ENCODE data around the gene RPA3.

RPA3 gene

DNA sequence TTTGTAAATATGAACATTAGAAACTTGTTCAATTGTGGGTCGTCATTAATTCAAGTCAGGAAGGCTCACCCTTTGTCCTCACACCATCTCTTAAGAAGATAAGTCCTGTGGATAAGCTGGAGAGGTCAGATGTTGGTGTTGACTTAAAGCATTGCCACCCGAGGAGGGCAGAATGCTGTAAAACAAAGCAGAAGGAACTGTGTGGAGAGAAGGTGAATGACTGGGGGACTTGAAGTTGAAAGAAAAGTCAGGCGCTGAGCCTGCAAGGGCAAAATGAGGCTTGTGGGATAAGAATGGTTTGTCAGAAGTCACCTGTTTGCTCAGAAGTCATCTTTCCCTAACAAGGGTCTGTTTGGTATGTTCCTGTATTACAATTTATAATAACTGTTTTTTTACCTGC, 9.1 kb downstream of the RPA3 start:
- DNase-seq (ENCODE audit: insufficient read length, low spot score) = no peak
- no peak for TF ChIP-seq POLR2A (IDR thresholded peaks at IDR 0.05; ENCODE audit: low read depth, low read length)
- FAIRE-seq = peak; percentile 80

DNA sequence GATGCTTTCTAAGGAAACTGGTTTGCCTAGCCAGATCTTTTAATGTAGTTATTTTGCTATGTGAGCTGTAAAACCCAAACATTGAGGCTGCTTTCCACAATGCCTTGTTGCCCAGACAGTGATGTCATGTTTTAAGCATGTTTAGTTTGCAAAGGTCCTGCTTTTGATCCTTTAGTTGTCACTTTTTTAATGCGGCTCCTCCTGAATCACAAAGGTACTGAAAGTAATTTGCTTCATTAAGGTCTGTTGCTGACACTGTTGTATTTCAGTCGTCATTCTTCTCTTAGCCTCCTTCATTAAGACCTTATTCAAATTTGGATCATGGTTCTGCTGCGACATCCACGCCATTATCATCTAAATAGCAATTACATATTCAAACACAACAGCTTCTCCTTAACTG, 10.6 kb downstream of the RPA3 start:
- FAIRE-seq (peak; percentile 98), DNase-seq (ENCODE audit: insufficient read length, low spot score) (no peak)
- TF ChIP-seq POLR2A (IDR thresholded peaks at IDR 0.05; ENCODE audit: low read depth, low read length) = no peak

GRCh38 chr7:7707246-7707645, 11.2 kb downstream of the RPA3 start:
- DNase-seq (ENCODE audit: insufficient read length, low spot score) (no peak), FAIRE-seq (no peak)
- no peak for TF ChIP-seq POLR2A (IDR thresholded peaks at IDR 0.05; ENCODE audit: low read depth, low read length)

DNA sequence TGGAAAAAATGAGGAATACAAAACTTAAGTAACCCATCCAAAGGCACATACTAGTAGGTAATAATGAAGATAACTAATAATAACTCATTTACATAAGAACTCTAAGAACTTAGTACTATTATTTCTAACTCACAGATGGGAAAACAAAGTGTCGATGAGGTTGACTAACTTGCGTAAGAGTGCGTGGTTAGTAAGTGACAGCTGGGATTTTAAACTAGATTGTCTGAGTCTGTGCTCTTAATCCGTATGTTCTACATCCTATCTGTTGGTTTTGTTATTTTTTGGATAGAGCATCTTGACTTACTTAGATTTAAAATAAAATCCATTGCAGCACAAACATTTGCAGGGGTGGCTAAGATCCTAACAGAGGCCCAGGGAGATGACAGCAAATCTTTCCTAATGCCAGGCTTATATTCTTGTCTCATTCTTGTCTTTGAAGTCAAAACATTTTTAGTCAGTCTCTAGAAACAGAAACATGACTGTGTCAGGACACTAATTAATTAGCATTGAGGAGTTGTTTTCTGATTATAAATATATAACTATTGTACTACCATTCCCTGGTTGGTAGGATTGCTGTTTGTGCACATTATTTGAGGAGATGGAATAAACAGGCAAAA, 11.7 kb downstream of the RPA3 start:
- DNase-seq (ENCODE audit: insufficient read length, low spot score) = no peak
- FAIRE-seq = no peak
- no peak for TF ChIP-seq POLR2A (IDR thresholded peaks at IDR 0.05; ENCODE audit: low read depth, low read length)

- no peak for TF ChIP-seq POLR2A (IDR thresholded peaks at IDR 0.05; ENCODE audit: low read depth, low read length)
- DNase-seq (ENCODE audit: insufficient read length, low spot score) = no peak
- no peak for FAIRE-seq
These were observed 12.3 kb downstream of the RPA3 start for GRCh38 chr7:7706101-7706511.

- no peak for DNase-seq (ENCODE audit: insufficient read length, low spot score)
- FAIRE-seq = no peak
- no peak for TF ChIP-seq POLR2A (IDR thresholded peaks at IDR 0.05; ENCODE audit: low read depth, low read length)
These were observed 13.1 kb downstream of the RPA3 start for GRCh38 chr7:7705318-7705717.

DNA sequence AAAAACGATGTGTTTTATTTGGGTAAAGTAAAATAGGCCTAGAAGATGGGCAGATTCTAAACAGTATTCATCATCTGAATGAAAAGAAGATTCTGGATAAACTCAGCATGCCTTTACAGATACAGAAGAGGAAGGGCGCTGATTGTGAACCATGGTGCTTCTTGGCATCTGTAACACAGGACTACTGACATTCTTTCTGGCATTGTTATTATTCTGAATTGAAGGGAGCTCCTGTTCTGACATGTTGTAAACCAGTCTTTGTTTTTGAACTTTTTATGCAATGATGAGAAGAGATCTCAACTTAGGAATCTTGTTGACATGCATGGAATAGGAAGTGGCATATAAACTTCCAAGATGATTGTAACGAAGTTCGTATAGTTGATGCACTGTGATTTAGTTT, 13.5 kb downstream of the RPA3 start:
- peak; percentile 87 for FAIRE-seq
- no peak for TF ChIP-seq POLR2A (IDR thresholded peaks at IDR 0.05; ENCODE audit: low read depth, low read length)
- DNase-seq (ENCODE audit: insufficient read length, low spot score) = no peak

DNA sequence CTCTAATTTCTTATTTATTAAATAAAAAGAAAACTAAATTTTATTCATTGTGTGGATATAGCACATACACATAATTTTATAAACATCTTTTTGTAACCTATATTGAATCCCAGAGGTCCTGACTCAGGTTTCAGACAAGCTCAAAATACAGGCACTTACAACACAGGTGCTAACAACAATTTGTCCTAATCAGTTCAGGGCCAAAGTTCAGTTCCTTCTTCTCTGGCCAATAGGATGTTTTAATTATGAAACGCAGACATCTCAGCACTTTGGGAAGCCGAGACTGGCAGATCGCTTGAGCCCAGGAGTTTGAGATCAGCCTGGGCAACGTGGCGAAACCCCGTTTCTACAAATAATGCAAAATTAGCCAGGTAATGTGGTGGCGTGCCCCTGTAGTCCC, 15.0 kb downstream of the RPA3 start:
- no peak for TF ChIP-seq POLR2A (IDR thresholded peaks at IDR 0.05; ENCODE audit: low read depth, low read length)
- no peak for DNase-seq (ENCODE audit: insufficient read length, low spot score)
- FAIRE-seq = peak; percentile 6

DNA sequence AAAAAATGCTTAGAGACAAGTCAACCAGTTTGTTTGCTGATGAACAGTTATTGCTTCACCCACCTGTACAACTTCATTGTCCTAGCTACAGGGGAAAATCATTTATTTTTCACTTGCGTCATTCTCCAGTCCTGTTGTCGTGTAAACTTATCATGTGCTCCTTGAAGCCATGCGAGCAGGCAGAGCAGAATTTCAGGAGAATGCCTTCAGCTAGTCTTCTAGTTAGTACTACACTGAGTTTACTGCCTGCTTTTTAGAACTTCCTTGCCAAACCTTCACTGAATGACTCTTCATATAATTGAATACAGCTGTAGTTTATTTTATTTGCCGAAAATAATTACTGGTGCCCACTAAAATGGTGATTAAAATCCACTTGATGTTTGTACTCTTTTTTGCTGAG, 15.6 kb downstream of the RPA3 start:
- FAIRE-seq = peak; percentile 80
- DNase-seq (ENCODE audit: insufficient read length, low spot score) = no peak
- TF ChIP-seq POLR2A (IDR thresholded peaks at IDR 0.05; ENCODE audit: low read depth, low read length) = no peak

GRCh38 chr7:7701527-7701926, 16.9 kb downstream of the RPA3 start:
- no peak for TF ChIP-seq POLR2A (IDR thresholded peaks at IDR 0.05; ENCODE audit: low read depth, low read length)
- no peak for DNase-seq (ENCODE audit: insufficient read length, low spot score)
- FAIRE-seq = no peak

- FAIRE-seq = peak; percentile 50
- TF ChIP-seq POLR2A (IDR thresholded peaks at IDR 0.05; ENCODE audit: low read depth, low read length) = no peak
- DNase-seq (ENCODE audit: insufficient read length, low spot score) = no peak
These were observed 18.4 kb downstream of the RPA3 start for GRCh38 chr7:7699970-7700369.

- TF ChIP-seq POLR2A (IDR thresholded peaks at IDR 0.05; ENCODE audit: low read depth, low read length) = no peak
- FAIRE-seq = no peak
- DNase-seq (ENCODE audit: insufficient read length, low spot score) = no peak
These were observed 19.0 kb downstream of the RPA3 start for GRCh38 chr7:7699380-7699779.

GRCh38 chr7:7698930-7699329, 19.5 kb downstream of the RPA3 start:
- no peak for FAIRE-seq
- DNase-seq (ENCODE audit: insufficient read length, low spot score) = no peak
- no peak for TF ChIP-seq POLR2A (IDR thresholded peaks at IDR 0.05; ENCODE audit: low read depth, low read length)

DNA sequence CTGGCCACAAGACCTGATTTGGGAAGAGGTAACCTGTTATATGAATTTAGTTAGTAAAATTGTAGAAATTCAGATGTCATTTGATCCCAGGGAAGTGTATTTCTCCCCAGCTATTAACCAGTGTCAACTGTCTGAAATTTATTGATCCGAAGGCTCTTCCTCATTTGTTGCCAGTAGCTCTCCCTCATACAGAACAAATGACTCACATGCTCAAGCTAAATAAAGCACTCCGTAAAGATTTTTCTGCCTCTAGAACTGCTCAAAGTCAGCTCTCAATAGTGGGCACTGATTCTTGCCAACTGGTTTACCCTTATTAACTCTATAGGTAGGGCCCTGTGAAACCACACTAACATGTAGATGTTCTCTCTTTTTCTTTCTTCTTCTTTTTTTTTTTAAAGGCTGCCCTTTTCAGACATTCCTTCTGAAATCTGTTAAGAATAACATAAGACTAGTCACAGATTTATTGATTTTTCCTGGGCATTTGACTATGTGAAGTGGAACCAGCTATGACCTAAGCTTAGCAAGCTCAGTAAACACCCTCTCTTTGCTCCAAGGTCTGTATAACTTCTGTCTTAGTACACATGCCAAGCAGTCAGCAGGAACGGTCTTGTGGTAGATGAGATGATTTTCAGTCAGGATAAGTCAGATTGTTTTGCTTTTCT, 21.8 kb downstream of the RPA3 start:
- DNase-seq (ENCODE audit: insufficient read length, low spot score) (no peak), FAIRE-seq (peak; percentile 95)
- no peak for TF ChIP-seq POLR2A (IDR thresholded peaks at IDR 0.05; ENCODE audit: low read depth, low read length)

GRCh38 chr7:7695111-7695817, 23.1 kb downstream of the RPA3 start:
- TF ChIP-seq POLR2A (IDR thresholded peaks at IDR 0.05; ENCODE audit: low read depth, low read length) = no peak
- FAIRE-seq = peak; percentile 89
- DNase-seq (ENCODE audit: insufficient read length, low spot score) = no peak

Data from H54 (cell line).